ENCODE measurements around the gene TIAM2. TPM values are rescaled to one million over a fixed set of nuclear protein-coding genes. Genes with fewer than 3 reads are reported as not detected.

Gene TIAM2
- total RNA-seq, 2 donors from 2014 or later, result 5.1 to 6.7 TPM

GRCh38 chr6:155001934-155002333 lies 6.8 kb downstream of the TIAM2 start:
- H3K9me3 ChIP-seq, result no peaks in the 10 kb centered on the region
- no peak for TF ChIP-seq CTCF (IDR thresholded peaks at IDR 0.05)
- no peak for DNase-seq
- intact Hi-C loops (cut with DNase I), result no loop called here
- H3K27me3 ChIP-seq, result peaks cover 5% of the 10 kb centered on the region
- no peaks in the 10 kb centered on the region for H3K36me3 ChIP-seq
- no peaks in the 10 kb centered on the region for H3K4me1 ChIP-seq
- no peak overlapping the region for H3K9ac ChIP-seq (ENCODE audit: low read depth in 2 of 2, low read length in 2 of 2)
- no peak overlapping the region for H3K27ac ChIP-seq
- H3K4me3 ChIP-seq, result no peak overlapping the region

GRCh38 chr6:155003476-155003875 lies 8.4 kb downstream of the TIAM2 start:
- Histone ChIP-seq H3K9me3 (no peaks in the 10 kb centered on the region), H3K9ac (ENCODE audit: low read depth in 2 of 2, low read length in 2 of 2) (no peak overlapping the region), H3K36me3 (no peaks in the 10 kb centered on the region), H3K27ac (no peak overlapping the region), H3K4me1 (no peaks in the 10 kb centered on the region), H3K27me3 (no peaks in the 10 kb centered on the region), H3K4me3 (no peak overlapping the region)
- intact Hi-C loops (cut with DNase I), result no loop called here
- no peak for DNase-seq
- TF ChIP-seq CTCF (IDR thresholded peaks at IDR 0.05), result no peak

- no peak overlapping the region for H3K9ac ChIP-seq (ENCODE audit: low read depth in 2 of 2, low read length in 2 of 2)
- no peak overlapping the region for H3K27ac ChIP-seq
- no peaks in the 10 kb centered on the region for H3K36me3 ChIP-seq
Measured at GRCh38 chr6:155004017-155004416, 8.9 kb downstream of the TIAM2 start.

GRCh38 chr6:155004576-155005372 lies 9.7 kb downstream of the TIAM2 start:
- Histone ChIP-seq H3K27ac (no peak overlapping the region), H3K4me1 (no peaks in the 10 kb centered on the region)
- intact Hi-C loops (cut with DNase I), result no loop called here

More at GRCh38 chr6:155004017-155004416, 8.9 kb downstream of the TIAM2 start:
- no peaks in the 10 kb centered on the region for H3K4me1 ChIP-seq
- H3K4me3 ChIP-seq, result no peak overlapping the region
- no peaks in the 10 kb centered on the region for H3K9me3 ChIP-seq
- no peak for TF ChIP-seq CTCF (IDR thresholded peaks at IDR 0.05)
- intact Hi-C loops (cut with DNase I), result no loop called here
- no peak for DNase-seq
- H3K27me3 ChIP-seq, result no peaks in the 10 kb centered on the region

GRCh38 chr6:155008625-155009024 lies 13.5 kb downstream of the TIAM2 start:
- Histone ChIP-seq H3K36me3 (no peaks in the 10 kb centered on the region), H3K9me3 (no peaks in the 10 kb centered on the region), H3K4me3 (no peak overlapping the region), H3K27me3 (no peaks in the 10 kb centered on the region), H3K9ac (ENCODE audit: low read depth in 2 of 2, low read length in 2 of 2) (no peak overlapping the region), H3K27ac (no peak overlapping the region), H3K4me1 (no peaks in the 10 kb centered on the region)
- no peak for DNase-seq
- TF ChIP-seq CTCF (IDR thresholded peaks at IDR 0.05), result no peak
- intact Hi-C loops (cut with DNase I), result no loop called here

More at GRCh38 chr6:155004576-155005372, 9.7 kb downstream of the TIAM2 start:
- Histone ChIP-seq H3K27me3 (no peaks in the 10 kb centered on the region), H3K4me3 (no peak overlapping the region), H3K36me3 (no peaks in the 10 kb centered on the region), H3K9me3 (no peaks in the 10 kb centered on the region), H3K9ac (ENCODE audit: low read depth in 2 of 2, low read length in 2 of 2) (no peak overlapping the region)
- no peak for DNase-seq
- no peak for TF ChIP-seq CTCF (IDR thresholded peaks at IDR 0.05)
